Endothelial cell (in vitro differentiated cells): Measurements from ENCODE around the gene NPLOC4. TPM values are rescaled to one million over a fixed set of nuclear protein-coding genes. Genes with fewer than 3 reads are reported as not detected.
A peak's percentile ranks its signal among the peaks of the same experiment; 100 is the strongest.

Experiments
- DNase-seq: peaks from one replicate; pipeline ENCODE4 v3.0.0; 2021; ENCODE audit warnings: low spot score
- H3K27ac Mint-ChIP-seq: one replicate; pipeline ENCODE4 v1.8.0; 2021; ENCODE audit warnings: mixed read lengths, inconsistent platforms; ENCODE audit not compliant: unreplicated experiment
- H3K27me3 Mint-ChIP-seq: one replicate; pipeline ENCODE4 v1.8.0; 2021; ENCODE audit warnings: mild to moderate bottlenecking, moderate library complexity, mixed read lengths, inconsistent platforms; ENCODE audit not compliant: unreplicated experiment
- H3K36me3 Mint-ChIP-seq: one replicate; pipeline ENCODE4 v1.8.0; 2021; ENCODE audit warnings: mild to moderate bottlenecking, low read depth, mixed read lengths, inconsistent platforms; ENCODE audit not compliant: unreplicated experiment
- H3K4me1 Mint-ChIP-seq: one replicate; pipeline ENCODE4 v1.8.0; 2021; ENCODE audit warnings: mild to moderate bottlenecking, mixed read lengths, inconsistent platforms; ENCODE audit not compliant: unreplicated experiment
- H3K4me3 Mint-ChIP-seq: one replicate; pipeline ENCODE4 v1.8.0; 2021; ENCODE audit warnings: mild to moderate bottlenecking, mixed read lengths, inconsistent platforms; ENCODE audit not compliant: unreplicated experiment
- H3K9me3 Mint-ChIP-seq: one replicate; pipeline ENCODE4 v1.8.0; 2021; ENCODE audit warnings: mixed read lengths, inconsistent platforms; ENCODE audit not compliant: unreplicated experiment
- CTCF ChIP-seq: fragments of 200-600 bp; sonication (generic); IDR thresholded peaks from one replicate; pipeline ENCODE4 v1.5.0; 2021; ENCODE audit warnings: antibody characterized with exemption; ENCODE audit not compliant: unreplicated experiment
- total RNA-seq: library from RNA; stranded (reverse); fragmentation: NEBNext Ultra II Directional; extraction: Animal tissue kit (Norgen Biotek cat#: 25700); gene quantifications from one replicate; pipeline ENCODE4 v1.2.1, GENCODE V29; 2021; ENCODE audit not compliant: unreplicated experiment

Gene NPLOC4
- total RNA-seq, 1 donor from 2014 or later = 133 TPM

- peaks cover 25% of the 10 kb centered on the region for H3K4me1 Mint-ChIP-seq
- H3K27me3 Mint-ChIP-seq = peaks cover 33% of the 10 kb centered on the region
- TF ChIP-seq CTCF = no peak
- peak overlapping the region; percentile 85 for H3K27ac Mint-ChIP-seq
- no peaks in the 10 kb centered on the region for H3K9me3 Mint-ChIP-seq
- peaks cover 23% of the 10 kb centered on the region for H3K36me3 Mint-ChIP-seq
- DNase-seq = peak; percentile 54
- peak overlapping the region; percentile 93 for H3K4me3 Mint-ChIP-seq
Measured at GRCh38 chr17:81514739-81515529, 122.0 kb downstream of the NPLOC4 start.

GRCh38 chr17:81514489-81514738, 122.5 kb downstream of the NPLOC4 start:
- H3K27ac Mint-ChIP-seq = no peak overlapping the region
- no peak overlapping the region for H3K4me3 Mint-ChIP-seq
- H3K9me3 Mint-ChIP-seq = no peaks in the 10 kb centered on the region
- peaks cover 28% of the 10 kb centered on the region for H3K36me3 Mint-ChIP-seq
- H3K27me3 Mint-ChIP-seq = peaks cover 35% of the 10 kb centered on the region
- no peak for DNase-seq
- TF ChIP-seq CTCF = no peak
- H3K4me1 Mint-ChIP-seq = peaks cover 30% of the 10 kb centered on the region

- Mint-ChIP-seq H3K4me1 (peaks cover 35% of the 10 kb centered on the region), H3K27me3 (peaks cover 35% of the 10 kb centered on the region), H3K27ac (peak overlapping the region; percentile 90), H3K4me3 (peak overlapping the region; percentile 86), H3K9me3 (no peaks in the 10 kb centered on the region), H3K36me3 (peaks cover 33% of the 10 kb centered on the region)
- no peak for TF ChIP-seq CTCF
- DNase-seq = peak; percentile 75
Measured at GRCh38 chr17:81513753-81514488, 123.0 kb downstream of the NPLOC4 start.

GRCh38 chr17:81513372-81513752, 123.5 kb downstream of the NPLOC4 start:
- Mint-ChIP-seq H3K9me3 (no peaks in the 10 kb centered on the region), H3K4me1 (peaks cover 35% of the 10 kb centered on the region), H3K36me3 (peaks cover 35% of the 10 kb centered on the region), H3K4me3 (peak overlapping the region; percentile 86), H3K27me3 (peaks cover 35% of the 10 kb centered on the region), H3K27ac (peak overlapping the region; percentile 90)
- DNase-seq = peak; percentile 58
- TF ChIP-seq CTCF = no peak
